Measurements from ENCODE around the gene MAP1B.

The MAP1B gene

DNA sequence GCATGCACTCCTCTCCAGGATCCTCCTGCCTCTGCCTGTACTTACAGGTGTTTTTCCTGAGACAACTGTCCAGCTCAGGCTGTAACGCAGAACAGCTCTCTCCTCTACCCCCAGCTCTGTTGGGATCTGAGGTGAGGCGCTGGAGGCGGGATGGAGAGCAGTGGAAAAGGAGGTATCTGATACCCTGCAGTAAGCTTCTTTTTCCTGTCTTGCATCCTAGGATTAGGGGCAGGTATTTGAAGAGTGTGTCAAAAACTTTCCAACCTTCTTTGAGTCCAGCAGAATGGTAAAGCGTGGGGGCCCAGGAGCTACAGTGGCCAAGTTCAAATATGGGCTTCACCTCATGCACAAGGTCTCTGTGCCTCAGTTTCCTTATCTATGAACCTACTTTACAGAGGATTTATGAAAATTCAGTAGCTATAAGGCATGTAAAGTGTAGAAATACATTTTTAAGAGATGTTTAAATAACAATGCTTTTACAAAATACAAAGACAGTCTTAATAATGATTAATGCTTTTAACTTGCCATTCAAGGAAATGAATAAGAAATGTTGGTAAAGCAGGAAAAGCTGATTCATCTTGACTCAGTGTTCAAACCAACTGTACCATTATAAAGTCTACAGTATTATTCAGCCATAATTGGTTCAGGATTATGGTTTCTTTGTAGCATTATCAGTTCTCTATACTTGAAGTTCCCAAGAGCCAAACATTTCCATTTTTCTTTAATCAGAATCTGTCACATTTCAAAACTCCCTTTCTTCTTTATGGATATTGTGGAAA, 26.1 kb downstream of the MAP1B start:
- H3K9me3 Mint-ChIP-seq, result no peaks in the 10 kb centered on the region
- H3K27ac Mint-ChIP-seq, result no peak overlapping the region
- no peaks in the 10 kb centered on the region for H3K36me3 Mint-ChIP-seq (ENCODE audit: low read depth)
- no peaks in the 10 kb centered on the region for H3K4me1 Mint-ChIP-seq (ENCODE audit: low read depth)
- no peak overlapping the region for H3K4me3 Mint-ChIP-seq
- peaks cover 39% of the 10 kb centered on the region for H3K27me3 Mint-ChIP-seq (ENCODE audit: low read depth)

DNA sequence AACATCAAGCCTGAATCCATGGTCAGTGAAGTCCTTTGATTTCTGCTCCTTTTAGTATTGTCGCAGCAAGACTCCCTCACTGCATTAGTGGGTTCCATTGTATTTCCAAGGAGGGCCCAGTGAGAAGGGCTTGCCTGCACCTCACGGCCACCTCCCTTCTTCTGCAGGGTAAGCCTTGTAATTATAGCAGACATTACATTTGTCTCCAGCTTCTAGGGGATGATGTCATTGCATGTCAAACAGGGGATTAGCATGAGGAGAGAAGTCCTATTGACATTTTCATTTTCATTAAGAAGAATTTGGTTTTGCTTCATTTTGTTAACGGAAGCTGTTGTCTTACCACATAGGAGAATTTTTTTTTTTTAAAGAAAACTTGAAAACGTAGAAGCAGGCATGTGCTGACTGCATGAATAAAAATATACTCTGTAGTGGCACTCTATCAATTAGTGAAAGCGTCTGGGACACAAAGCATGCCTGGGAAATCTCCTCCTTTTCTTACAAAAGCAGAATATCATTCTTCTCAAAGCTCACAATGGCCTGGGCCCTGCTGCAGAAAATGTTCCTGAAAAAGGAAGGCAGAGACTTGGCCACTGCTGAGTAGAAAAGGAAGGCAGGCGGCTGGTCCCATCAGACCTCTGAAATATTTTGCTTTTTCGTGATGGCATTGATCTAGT, 27.1 kb downstream of the MAP1B start:
- Mint-ChIP-seq H3K9me3 (no peaks in the 10 kb centered on the region), H3K4me1 (ENCODE audit: low read depth) (peaks cover 6% of the 10 kb centered on the region), H3K4me3 (no peak overlapping the region), H3K36me3 (ENCODE audit: low read depth) (no peaks in the 10 kb centered on the region), H3K27ac (no peak overlapping the region), H3K27me3 (ENCODE audit: low read depth) (peaks cover 48% of the 10 kb centered on the region)

DNA sequence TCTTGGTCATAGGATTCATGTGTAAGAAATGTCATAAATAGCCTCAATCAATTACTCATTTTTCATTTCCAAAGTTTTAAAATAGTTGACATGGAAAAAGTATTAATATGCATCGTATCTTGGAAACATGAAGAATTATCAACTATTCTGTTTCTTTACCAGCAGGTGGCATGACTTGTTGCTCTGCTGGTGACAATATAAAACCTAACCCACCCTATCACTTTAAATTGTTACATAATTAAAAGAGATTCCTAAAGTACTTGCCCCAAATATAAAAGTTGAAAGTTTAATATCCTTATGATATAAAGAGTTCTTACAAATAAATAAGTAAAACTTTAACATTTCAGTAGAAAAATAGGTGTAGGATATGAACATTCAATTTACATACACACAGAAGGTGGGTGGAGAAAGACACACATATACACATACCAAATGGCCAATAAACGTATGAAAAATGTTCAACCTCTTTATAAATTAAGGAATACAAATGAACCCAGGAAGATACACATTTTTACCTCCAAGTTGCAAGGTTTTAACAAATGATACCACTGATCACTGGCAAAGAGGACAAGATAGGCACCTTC, 30.6 kb downstream of the MAP1B start:
- H3K4me1 Mint-ChIP-seq (ENCODE audit: low read depth), result peaks cover 6% of the 10 kb centered on the region

DNA sequence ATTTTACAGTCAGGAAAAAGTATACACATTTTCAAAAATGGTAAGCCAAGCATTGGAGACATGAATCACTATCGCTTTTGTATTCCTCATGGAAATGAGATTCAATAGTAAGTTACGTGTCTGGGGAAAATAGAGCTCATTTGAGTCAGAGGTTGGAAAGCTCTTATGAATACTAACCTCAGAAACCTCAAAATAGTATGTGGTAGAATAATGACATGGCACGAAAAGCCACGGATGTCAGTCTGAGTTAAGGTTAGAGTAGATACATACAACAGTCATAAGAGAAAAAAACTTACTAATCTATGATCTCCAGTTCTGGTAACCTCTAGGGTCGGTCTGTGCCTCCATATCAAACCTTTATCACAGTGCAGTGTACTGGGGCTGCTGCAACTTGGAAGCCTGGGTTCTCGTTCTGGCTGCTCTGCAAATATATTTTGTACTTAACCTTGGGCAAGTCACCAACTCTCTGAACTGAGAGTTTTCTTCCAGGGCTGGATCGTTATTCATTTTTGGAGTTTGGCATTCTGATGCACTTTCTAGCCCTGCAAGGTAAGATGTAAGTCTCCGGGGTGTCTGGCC, 31.8 kb downstream of the MAP1B start:
- Mint-ChIP-seq H3K4me1 (ENCODE audit: low read depth) (peaks cover 6% of the 10 kb centered on the region), H3K4me3 (no peak overlapping the region), H3K9me3 (no peaks in the 10 kb centered on the region), H3K27me3 (ENCODE audit: low read depth) (peaks cover 46% of the 10 kb centered on the region), H3K36me3 (ENCODE audit: low read depth) (no peaks in the 10 kb centered on the region), H3K27ac (no peak overlapping the region)

More for the DNA sequence above, 30.6 kb downstream of the MAP1B start:
- no peaks in the 10 kb centered on the region for H3K9me3 Mint-ChIP-seq
- H3K4me3 Mint-ChIP-seq, result no peak overlapping the region
- peaks cover 50% of the 10 kb centered on the region for H3K27me3 Mint-ChIP-seq (ENCODE audit: low read depth)
- no peaks in the 10 kb centered on the region for H3K36me3 Mint-ChIP-seq (ENCODE audit: low read depth)
- H3K27ac Mint-ChIP-seq, result no peak overlapping the region

DNA sequence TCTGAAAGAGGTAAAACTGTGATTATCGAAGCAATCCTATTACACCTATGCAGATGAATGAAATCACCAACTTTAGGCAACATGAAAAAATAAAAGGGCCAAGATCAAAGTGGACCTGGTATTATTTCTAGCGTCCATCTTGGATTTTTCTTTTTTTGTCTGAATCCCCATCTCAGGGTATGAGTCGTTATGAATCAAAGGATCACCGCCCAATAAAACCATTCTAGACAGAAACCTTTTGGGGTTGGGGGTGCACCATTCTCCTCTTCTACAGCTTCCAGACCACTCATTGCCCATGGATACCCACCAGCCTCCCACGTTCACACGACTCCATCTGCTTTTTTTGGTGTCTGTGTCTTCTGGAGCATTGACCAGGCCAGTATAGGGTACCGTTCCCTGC, 33.4 kb downstream of the MAP1B start:
- H3K36me3 Mint-ChIP-seq (ENCODE audit: low read depth), result no peaks in the 10 kb centered on the region
- H3K27me3 Mint-ChIP-seq (ENCODE audit: low read depth), result peaks cover 58% of the 10 kb centered on the region
- peaks cover 6% of the 10 kb centered on the region for H3K4me1 Mint-ChIP-seq (ENCODE audit: low read depth)
- no peak overlapping the region for H3K4me3 Mint-ChIP-seq
- no peak overlapping the region for H3K27ac Mint-ChIP-seq
- no peaks in the 10 kb centered on the region for H3K9me3 Mint-ChIP-seq

DNA sequence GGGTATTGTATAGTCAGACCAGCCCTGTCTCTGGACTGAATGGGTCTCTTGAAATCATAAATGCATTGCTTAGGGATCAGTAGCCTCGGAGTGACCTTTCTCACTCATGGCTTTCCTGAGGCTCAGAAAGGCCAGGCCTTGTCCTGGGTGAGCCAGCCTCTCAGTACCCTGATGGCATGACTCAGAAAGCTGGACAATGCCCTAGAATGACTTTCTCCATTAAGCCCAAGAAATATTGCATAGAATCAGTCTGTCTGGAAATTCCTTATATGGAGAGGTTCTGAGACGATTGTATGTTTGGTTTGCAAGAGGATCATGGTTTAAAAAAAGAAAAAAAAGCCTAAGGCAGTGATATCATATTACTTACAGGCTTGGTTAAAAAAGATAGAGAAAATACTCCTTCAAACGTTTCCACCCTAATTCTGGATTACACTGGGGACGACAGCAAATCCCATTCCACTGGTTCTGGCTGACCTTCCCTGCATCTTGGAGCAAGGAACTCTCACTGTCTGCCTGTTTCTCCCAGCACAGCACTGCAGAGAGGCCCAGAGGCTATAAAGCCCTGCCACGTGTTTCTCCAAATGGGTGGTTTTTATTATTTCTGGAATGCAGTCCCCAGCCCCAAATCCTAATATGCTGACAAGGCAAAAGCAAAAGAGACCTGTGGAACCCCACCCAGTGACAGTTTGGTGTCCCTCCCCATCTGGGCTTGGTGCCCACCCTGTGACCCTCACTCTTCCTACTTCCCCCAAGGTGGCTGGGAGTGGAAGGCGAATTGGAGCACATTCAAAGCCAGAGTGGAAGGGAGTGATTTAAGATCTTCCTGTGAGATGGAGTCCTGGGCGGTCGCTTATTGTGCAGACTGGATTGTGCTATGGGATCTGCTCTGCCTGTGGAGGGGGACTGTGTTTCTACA, 34.4 kb downstream of the MAP1B start:
- Mint-ChIP-seq H3K27me3 (ENCODE audit: low read depth) (peaks cover 51% of the 10 kb centered on the region), H3K4me1 (ENCODE audit: low read depth) (peaks cover 6% of the 10 kb centered on the region), H3K27ac (no peak overlapping the region), H3K4me3 (no peak overlapping the region), H3K36me3 (ENCODE audit: low read depth) (no peaks in the 10 kb centered on the region), H3K9me3 (no peaks in the 10 kb centered on the region)

DNA sequence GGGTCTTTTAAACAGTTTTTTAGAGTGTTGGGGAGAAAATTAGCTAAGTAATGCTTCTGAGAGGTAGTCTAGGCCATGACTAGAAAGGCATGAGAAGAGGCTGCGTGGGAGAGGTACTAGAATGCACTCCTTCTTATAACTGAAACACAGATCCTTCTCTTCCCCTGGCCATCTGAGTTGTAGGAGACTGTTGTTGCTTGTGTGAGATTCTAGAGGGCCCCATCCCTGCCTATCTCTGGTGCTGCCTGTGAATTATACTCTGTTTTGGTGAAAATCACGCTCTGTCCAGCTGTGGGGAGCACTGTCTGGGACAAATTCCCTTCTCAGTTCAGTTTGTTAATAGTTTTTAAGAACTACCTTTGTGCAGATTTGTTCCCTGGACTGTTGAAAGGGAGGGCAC, 37.5 kb downstream of the MAP1B start:
- Mint-ChIP-seq H3K9me3 (no peaks in the 10 kb centered on the region), H3K36me3 (ENCODE audit: low read depth) (no peaks in the 10 kb centered on the region), H3K4me3 (no peak overlapping the region), H3K27me3 (ENCODE audit: low read depth) (peaks cover 37% of the 10 kb centered on the region), H3K4me1 (ENCODE audit: low read depth) (no peaks in the 10 kb centered on the region), H3K27ac (no peak overlapping the region)

DNA sequence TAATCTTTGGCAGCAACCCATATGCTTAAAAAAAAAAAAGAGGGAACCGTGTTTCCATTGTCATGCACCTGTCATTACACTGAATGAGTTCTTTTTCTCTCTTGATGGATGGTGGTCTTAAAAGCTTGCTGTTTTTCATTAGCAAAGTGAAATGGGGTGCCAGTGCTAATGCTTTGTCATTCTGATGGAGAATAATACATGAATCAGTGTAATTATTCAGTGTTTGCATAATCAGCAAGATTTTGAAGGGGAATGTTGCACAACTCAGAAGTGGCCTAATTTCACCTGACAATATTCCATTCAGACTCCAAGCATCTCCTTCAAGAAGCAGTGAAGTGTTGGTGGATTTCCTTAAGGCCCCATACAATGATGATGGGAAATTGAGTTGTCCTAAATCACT, 38.1 kb downstream of the MAP1B start:
- peaks cover 36% of the 10 kb centered on the region for H3K27me3 Mint-ChIP-seq (ENCODE audit: low read depth)
- no peaks in the 10 kb centered on the region for H3K4me1 Mint-ChIP-seq (ENCODE audit: low read depth)
- H3K9me3 Mint-ChIP-seq, result no peaks in the 10 kb centered on the region
- H3K27ac Mint-ChIP-seq, result no peak overlapping the region
- H3K4me3 Mint-ChIP-seq, result no peak overlapping the region
- H3K36me3 Mint-ChIP-seq (ENCODE audit: low read depth), result no peaks in the 10 kb centered on the region

DNA sequence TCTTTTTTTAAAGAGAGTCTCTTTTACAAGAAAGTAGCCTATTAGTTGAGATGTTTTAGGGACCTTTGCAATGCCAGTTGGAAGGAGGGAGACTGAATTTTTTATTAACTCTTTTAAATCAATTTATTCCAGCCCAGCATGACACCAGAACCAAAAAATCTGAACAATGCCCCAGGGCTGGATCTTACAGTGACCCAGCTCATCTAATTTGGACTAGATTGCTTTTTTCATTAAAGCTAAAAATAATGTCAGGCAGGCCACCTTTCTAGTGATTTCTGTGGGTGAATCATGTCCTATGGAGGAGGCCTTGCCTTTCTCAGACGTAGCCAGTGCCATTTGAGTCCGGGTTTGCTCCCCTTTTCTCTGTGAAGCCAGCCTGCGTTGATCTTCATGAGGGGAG, 38.8 kb downstream of the MAP1B start:
- peaks cover 32% of the 10 kb centered on the region for H3K27me3 Mint-ChIP-seq (ENCODE audit: low read depth)
- no peaks in the 10 kb centered on the region for H3K36me3 Mint-ChIP-seq (ENCODE audit: low read depth)
- H3K27ac Mint-ChIP-seq, result no peak overlapping the region
- H3K4me1 Mint-ChIP-seq (ENCODE audit: low read depth), result no peaks in the 10 kb centered on the region
- H3K9me3 Mint-ChIP-seq, result no peaks in the 10 kb centered on the region
- no peak overlapping the region for H3K4me3 Mint-ChIP-seq

DNA sequence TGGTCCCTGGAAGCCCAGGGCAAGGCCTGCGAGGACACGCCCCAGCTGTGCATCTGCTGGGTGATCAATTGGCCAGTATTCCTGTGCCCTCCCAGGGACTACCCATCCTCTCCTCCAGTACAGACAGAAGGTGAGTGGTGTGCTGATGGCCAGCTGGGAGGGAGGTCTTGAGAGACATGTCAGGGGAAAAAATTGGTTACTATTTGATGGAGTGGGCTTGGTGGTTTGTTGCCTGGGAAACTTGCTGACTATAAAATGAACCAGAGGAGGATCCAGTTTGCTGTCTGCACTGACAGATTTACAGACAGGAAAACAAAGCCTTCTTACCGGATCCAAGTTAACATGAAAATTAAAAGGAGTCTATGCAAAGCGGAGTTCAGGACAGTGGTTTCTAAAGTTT, 40.3 kb downstream of the MAP1B start:
- Mint-ChIP-seq H3K4me1 (ENCODE audit: low read depth) (no peaks in the 10 kb centered on the region), H3K27me3 (ENCODE audit: low read depth) (peaks cover 30% of the 10 kb centered on the region), H3K36me3 (ENCODE audit: low read depth) (no peaks in the 10 kb centered on the region), H3K27ac (no peak overlapping the region), H3K9me3 (no peaks in the 10 kb centered on the region), H3K4me3 (no peak overlapping the region)

DNA sequence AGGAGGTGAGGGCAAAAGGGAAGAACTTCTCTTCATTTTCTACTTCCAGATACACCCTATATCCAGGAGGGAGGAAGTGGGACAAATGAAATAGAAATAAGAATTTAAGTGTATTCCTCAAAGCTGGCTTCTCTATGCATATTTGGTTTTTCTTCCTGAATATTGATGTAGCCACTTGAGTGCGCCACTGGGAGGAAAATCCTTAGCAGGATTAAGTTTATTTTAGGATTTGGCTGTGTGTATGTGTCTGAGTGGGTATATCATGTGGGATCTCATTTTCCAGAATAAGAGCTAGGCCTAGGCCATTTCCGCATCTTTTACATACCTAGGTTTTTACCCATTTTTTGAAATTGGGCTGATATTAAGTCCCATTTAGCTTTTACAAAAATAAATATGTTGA, 42.5 kb downstream of the MAP1B start:
- peaks cover 18% of the 10 kb centered on the region for H3K27me3 Mint-ChIP-seq (ENCODE audit: low read depth)
- no peak overlapping the region for H3K27ac Mint-ChIP-seq
- no peaks in the 10 kb centered on the region for H3K9me3 Mint-ChIP-seq
- no peak overlapping the region for H3K4me3 Mint-ChIP-seq
- no peaks in the 10 kb centered on the region for H3K4me1 Mint-ChIP-seq (ENCODE audit: low read depth)
- H3K36me3 Mint-ChIP-seq (ENCODE audit: low read depth), result no peaks in the 10 kb centered on the region

DNA sequence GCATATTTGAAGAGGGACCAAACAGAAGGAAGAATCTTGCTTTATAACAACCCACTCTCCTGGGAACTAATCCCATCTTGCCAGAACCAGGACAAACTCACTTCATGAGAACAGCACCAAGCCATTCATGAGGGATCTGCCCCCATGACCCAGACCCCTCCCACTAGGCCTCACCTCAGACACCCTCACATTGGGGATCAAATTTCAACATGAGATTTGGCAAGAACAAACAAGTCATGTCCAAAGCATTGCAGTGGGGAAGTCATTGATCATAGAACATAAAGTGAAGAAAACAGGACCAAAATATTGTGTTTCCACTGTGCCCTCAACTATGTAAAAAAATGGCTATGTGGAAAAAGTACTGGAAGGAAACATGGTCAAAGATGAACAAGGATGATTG, 43.9 kb downstream of the MAP1B start:
- Mint-ChIP-seq H3K27me3 (ENCODE audit: low read depth) (peaks cover 18% of the 10 kb centered on the region), H3K27ac (no peak overlapping the region), H3K9me3 (no peaks in the 10 kb centered on the region), H3K36me3 (ENCODE audit: low read depth) (no peaks in the 10 kb centered on the region), H3K4me1 (ENCODE audit: low read depth) (peaks cover 2% of the 10 kb centered on the region), H3K4me3 (no peak overlapping the region)

DNA sequence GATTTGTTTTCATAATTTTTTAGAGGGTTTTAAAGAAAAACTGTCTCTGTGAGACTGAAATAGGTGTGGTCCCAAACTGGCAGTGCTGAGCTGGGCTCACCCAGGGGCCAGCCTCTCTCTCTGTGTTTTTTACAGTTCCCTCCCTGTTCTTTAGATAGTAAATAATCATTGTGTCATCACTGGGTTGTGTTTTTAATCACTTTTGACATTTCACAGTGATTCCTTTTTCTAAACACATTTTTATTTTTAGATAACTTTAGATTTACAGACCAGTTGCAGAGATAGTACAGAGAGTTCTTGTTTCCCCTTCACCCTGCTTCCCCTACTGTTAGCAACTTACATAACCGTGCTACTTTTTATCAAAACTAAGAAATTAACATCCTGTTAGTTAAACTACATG, 44.4 kb downstream of the MAP1B start:
- peaks cover 2% of the 10 kb centered on the region for H3K4me1 Mint-ChIP-seq (ENCODE audit: low read depth)
- peaks cover 18% of the 10 kb centered on the region for H3K27me3 Mint-ChIP-seq (ENCODE audit: low read depth)
- no peak overlapping the region for H3K27ac Mint-ChIP-seq
- no peaks in the 10 kb centered on the region for H3K36me3 Mint-ChIP-seq (ENCODE audit: low read depth)
- H3K4me3 Mint-ChIP-seq, result no peak overlapping the region
- H3K9me3 Mint-ChIP-seq, result no peaks in the 10 kb centered on the region

DNA sequence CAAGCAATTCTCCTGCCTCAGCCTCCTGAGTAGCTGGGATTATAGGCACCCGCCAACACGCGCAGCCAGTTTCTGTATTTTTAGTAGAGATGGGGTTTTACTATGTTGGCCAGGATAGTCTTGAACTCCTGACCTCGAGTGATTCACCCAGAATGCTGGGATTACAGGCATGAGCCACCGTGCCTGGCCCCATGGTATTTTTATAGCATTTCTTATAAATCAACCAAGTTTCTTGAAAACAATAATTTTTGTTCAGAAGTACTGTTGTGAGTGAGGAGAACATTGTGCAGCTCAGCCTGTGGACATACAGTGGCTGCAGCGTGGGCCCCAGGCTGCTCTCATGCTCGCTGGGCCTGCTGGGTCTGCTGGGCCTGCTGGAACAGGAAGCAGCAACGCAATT, 45.3 kb downstream of the MAP1B start:
- Mint-ChIP-seq H3K9me3 (no peaks in the 10 kb centered on the region), H3K27ac (no peak overlapping the region), H3K4me3 (no peak overlapping the region), H3K4me1 (ENCODE audit: low read depth) (peaks cover 2% of the 10 kb centered on the region), H3K27me3 (ENCODE audit: low read depth) (peaks cover 21% of the 10 kb centered on the region), H3K36me3 (ENCODE audit: low read depth) (no peaks in the 10 kb centered on the region)
